GM19239 (cell line): Measurements from ENCODE around the gene CDC42BPB.

Experiments used
- DNase-seq: peaks from one replicate; pipeline ENCODE4 v3.0.0; 2011; ENCODE audit warnings: low spot score; ENCODE audit not compliant: insufficient read length
- FAIRE-seq: peaks from 2 replicates; lab custom pipeline; 2011; peaks lifted over from hg19 to GRCh38; lab: Jason Lieb, UNC

CDC42BPB gene

GRCh38 chr14:103021684-103022001 is 35.7 kb downstream of the CDC42BPB start:
- FAIRE-seq (no peak), DNase-seq (no peak)

- DNase-seq = no peak
- no peak for FAIRE-seq
Observed at GRCh38 chr14:103020271-103021170, 36.8 kb downstream of the CDC42BPB start.

GRCh38 chr14:103019826-103020225 is 37.5 kb downstream of the CDC42BPB start:
- no peak for FAIRE-seq

DNA sequence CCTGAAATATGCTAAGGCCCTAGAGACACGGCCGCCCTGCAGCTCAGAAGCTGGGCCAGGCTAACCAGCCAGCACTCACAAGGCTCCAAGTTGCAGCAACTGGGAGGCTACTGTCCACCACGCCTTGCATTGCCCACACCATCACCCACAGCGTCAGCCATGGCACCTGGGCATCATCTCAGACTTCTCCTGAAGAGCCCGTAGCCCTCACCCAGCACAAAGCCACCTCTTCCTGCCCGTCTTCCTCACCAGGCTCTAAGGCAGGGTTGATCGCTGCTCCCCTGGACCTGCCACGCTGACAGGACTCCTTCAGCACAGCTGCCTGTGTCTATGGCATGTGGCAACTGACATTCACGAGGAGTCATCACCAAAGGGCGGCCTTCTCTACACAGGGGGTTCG is 38.1 kb downstream of the CDC42BPB start:
- DNase-seq (no peak), FAIRE-seq (no peak)

More at GRCh38 chr14:103019826-103020225, 37.5 kb downstream of the CDC42BPB start:
- DNase-seq = no peak

- no peak for FAIRE-seq
- no peak for DNase-seq
Observed at GRCh38 chr14:103016594-103016993, 40.8 kb downstream of the CDC42BPB start.

DNA sequence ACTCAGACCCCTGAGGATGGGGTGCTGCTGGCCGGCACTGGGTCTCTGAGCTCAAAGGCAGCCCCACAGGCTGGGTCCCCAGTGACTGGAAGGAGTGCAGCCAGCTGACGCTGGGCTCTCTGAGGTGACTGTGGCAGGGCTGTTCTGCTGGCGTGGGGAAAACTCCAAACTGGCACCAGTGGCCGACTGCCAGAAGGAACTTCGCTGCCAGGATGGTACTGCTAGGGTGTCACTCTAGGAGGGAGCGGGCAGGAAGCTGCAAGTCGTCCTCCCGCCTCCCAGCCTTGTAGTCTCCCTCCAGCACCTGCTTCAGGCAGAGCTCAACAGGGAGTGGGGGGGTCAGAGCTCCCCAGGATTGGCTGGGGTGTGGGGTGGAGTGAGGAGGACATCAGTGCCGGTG is 41.3 kb downstream of the CDC42BPB start:
- FAIRE-seq = no peak
- DNase-seq = no peak

DNA sequence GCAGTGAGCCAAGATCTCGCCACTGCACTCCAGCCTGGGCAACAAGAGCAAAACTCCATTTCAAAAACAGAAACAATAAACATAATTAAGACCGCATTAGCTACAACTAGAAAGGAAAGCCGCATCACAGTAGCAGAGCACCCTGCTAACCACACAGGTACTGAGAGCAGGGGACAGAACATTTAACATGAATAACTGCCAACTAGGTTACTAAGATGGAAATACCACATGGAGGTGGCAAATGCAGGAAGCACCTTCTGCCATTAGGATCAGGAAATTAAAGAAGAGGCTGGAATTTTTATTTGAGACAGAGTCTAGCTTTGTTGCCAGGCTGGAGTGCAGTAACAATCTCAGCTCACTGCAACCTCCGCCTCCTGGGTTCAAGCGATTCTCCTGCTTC is 41.9 kb downstream of the CDC42BPB start:
- no peak for DNase-seq
- no peak for FAIRE-seq

- FAIRE-seq = no peak
- no peak for DNase-seq
Observed at GRCh38 chr14:103014466-103015228, 42.7 kb downstream of the CDC42BPB start.

DNA sequence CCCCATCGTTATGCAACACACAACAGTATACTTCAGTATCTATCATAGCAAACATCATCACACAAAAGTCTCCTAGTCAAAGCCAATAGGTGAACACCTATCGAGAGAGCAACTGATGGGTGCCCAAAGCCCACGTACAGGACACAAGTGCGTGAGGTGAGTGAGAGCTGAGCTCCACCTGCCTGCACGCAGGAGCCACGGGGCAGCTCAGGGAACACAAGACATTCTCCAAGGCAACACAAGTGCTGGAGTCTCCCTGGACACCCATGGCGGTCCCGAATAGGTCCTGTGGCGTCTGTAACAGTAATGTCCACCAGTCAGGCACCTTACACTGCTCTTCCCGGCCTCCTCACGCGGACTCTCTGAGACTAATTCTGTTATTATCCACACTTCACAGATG is 44.3 kb downstream of the CDC42BPB start:
- no peak for FAIRE-seq
- no peak for DNase-seq

- DNase-seq = no peak
- no peak for FAIRE-seq
Observed at GRCh38 chr14:103009559-103009958, 47.8 kb downstream of the CDC42BPB start.

DNA sequence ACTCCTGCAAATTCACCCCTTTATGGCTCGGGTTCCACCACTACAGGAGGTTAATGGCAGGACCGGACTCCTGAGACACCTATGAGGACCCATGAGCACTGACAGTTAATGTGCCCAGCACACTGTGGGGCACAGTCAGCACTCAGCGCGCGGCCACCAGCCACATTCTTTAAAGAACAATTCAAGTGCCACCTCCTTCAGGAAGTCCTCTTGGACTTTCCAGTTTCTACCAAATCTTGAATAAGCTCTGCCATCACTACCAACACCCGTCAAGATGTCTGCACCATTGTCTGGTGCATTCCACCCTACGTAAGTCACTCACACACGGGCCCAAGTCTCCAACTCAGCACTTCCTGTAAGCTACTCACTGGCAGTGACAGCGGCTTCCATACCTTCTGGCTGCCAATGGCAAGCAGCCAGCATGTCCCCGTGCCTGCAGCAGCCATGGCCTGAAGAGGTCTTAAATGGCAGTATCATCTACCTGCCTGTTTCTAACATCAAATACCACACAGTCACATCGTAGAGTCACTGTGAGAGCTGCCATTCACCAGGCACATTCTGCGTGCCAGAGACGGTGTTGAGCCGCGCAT is 48.5 kb downstream of the CDC42BPB start:
- no peak for FAIRE-seq
- no peak for DNase-seq

- FAIRE-seq = no peak
Observed at GRCh38 chr14:103008126-103008525, 49.2 kb downstream of the CDC42BPB start.

GRCh38 chr14:103007555-103007954 is 49.8 kb downstream of the CDC42BPB start:
- DNase-seq = no peak
- no peak for FAIRE-seq

More at GRCh38 chr14:103008126-103008525, 49.2 kb downstream of the CDC42BPB start:
- no peak for DNase-seq

DNA sequence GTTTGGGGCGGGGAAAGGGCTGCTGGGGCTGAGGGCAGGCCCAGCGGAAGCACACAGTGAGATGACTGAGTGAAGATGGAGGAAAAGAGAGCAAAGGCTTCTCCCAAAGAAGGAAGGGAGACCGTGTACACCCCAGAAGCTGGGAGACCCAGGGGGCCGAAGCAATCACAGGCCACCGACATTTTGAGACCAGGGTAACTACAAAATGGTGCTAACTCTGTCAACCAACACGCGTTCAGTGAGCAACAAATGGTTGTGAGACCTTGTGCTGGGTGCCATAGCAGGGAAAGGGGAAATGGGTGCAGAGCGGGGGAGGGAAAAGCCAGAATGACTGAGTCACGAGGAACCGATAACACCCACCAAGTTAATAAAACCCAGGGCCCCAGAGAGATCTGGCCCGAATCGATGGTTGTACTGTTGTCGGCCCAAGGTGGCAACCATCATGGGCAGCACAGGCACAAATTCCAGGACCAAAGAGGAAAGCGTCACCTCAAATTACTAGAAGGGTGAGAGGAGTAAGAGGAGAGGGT is 50.3 kb downstream of the CDC42BPB start:
- FAIRE-seq (no peak), DNase-seq (no peak)

DNA sequence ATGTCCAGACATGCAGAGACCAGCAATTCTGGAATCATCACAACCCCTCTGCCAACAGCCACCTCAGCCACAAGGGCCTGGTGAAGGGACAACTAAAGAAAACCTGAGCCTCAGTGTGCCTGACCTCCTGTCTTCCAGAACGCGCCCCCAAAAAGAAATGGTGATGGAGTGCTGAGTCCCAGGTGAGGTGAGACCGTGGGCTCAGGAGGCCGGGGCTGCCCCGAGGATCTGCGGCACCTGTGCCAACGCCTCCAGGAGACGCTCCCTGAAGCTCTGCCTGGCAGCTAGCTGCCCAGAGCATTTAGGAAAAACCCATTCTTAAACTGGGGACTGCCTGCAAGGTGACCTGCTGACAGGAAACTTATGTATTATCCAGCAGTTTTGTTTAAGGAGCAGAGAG is 51.2 kb downstream of the CDC42BPB start:
- FAIRE-seq (no peak), DNase-seq (no peak)

- DNase-seq = no peak
- no peak for FAIRE-seq
Observed at GRCh38 chr14:103003850-103004249, 53.5 kb downstream of the CDC42BPB start.

DNA sequence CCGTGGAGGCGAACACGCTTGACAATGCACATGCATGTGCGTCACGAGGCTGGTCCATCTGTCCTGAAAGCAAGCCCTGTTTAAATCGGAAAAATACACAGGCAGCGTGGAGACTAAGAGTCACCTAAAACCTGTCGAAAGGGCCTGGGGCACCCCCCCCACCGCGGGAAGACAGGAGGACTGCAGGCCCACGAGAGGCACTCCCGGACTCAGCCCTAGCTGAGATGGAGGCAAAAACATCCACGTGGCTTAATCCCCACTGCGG is 54.1 kb downstream of the CDC42BPB start:
- FAIRE-seq (no peak), DNase-seq (no peak)

DNA sequence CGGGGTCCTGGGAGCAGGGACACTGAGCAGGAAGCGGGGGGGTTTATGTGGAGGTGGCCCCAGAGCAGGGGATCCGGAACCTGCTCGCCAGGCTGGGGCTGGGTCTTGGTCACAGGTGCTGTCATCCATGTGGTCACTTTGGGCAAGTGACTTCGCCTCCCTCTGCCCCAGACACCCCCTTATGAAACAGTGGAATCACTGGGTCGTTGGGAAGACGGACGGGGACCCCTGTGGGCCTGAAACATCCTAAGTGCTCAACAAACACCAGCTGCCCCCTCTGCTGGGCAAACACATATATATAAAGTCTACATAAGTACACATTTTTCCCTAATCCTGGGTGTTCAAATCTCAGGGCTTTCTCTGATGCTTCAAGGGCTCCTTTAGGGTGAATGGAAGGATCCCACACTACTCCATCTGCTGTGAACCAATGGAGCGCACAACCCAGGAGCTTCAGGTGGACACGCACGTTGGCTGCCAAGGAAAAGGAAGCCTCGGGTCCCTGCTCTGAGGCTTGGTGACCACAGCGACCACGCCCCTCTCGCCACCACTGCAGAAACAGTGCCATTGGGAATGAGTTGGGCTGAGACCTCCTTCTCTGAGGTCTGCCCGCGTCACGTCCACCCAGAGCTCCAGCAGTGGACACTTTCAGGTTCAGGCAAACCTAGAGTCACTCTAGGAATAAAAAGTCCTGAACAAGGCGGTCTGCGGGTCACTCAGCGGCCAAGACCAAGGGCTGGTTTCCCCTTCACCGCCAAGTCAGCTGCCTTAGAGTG is 54.6 kb downstream of the CDC42BPB start:
- DNase-seq (no peak), FAIRE-seq (no peak)

DNA sequence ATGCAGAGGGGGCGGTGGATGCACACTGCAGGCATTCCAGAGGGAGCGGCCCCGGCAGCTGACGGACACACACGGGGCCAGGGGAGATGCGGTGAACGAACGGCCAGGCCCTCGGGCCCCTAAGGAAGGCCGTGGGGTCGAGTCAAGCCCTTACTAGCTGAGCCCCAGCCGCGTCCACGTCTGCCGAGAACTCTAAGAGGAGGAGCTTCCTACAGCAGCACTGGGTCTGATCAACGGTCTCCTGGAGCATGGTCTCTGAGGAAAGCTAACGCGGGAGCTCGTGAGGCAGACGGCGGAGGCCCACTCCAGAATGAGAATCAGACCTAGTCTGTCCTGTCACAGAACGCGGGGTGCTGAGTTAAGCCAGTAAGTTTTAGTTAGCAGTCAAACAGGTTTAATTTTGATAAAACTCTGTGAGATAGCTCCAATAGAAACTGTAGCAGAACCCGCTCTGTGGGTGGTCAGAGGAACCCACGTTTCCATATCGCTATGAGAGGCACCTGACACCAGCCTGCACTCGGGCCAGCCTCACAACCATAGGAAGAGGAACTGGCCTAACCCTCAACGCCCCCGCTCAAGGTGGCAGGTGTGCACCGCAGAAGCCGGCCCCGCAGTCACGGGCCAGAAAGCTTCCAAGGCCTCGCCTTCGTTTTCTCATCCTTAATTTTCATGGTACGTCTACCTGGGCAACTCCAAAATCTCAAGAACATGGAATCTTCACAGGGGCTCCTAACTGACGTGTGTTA is 55.5 kb downstream of the CDC42BPB start:
- FAIRE-seq (no peak), DNase-seq (no peak)

DNA sequence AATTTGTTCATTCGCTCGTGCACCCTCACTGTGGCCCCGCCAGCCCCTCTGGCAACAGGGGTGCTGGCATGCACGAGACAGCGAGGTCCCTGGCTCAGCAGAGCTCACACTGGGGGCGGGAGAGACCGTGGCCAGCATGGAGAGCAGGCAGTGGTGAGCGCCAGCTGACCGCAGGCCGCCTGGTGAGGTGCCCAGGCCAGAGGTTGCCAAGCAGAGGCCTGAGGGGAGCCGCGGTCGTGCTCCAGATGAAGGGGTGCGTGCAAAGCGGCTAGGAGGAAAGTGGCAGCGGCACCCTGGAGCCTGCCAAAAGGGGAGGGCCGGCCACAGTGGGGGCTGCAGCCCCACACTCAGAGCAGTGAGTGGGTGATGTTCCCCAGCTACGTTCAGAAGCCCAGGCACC is 56.1 kb downstream of the CDC42BPB start:
- no peak for FAIRE-seq

More for the DNA sequence above, 56.1 kb downstream of the CDC42BPB start:
- no peak for DNase-seq
